HG02973 (cell line): ENCODE data around the gene ITGA2.

ENCODE experiments used
- ATAC-seq: cut with Tn5 transposase; IDR thresholded peaks from one replicate; pipeline ENCODE4 v1.9.1; 2021; ENCODE audit warnings: moderate library complexity; ENCODE audit not compliant: unreplicated experiment

Gene ITGA2

DNA sequence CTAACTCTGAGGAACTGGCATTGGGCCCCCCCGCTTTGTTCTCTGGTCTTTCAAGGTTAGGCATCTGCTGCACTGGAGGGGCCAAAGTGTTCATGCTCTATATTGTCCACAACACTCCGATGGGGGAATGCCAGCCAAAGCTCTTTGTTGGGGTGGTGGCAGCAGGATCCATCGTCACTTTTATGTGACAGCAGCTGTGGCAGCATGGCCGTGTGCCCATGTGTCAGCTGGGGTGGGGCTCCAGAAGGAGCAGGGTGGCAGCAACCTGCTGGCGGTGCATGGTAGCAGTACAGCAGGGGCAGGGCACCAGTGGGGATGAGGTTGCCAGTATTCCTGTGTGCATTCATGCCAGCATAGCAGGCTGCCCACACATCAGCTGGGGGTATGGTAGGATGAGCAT lies 28.2 kb downstream of the ITGA2 start:
- ATAC-seq: no peak

DNA sequence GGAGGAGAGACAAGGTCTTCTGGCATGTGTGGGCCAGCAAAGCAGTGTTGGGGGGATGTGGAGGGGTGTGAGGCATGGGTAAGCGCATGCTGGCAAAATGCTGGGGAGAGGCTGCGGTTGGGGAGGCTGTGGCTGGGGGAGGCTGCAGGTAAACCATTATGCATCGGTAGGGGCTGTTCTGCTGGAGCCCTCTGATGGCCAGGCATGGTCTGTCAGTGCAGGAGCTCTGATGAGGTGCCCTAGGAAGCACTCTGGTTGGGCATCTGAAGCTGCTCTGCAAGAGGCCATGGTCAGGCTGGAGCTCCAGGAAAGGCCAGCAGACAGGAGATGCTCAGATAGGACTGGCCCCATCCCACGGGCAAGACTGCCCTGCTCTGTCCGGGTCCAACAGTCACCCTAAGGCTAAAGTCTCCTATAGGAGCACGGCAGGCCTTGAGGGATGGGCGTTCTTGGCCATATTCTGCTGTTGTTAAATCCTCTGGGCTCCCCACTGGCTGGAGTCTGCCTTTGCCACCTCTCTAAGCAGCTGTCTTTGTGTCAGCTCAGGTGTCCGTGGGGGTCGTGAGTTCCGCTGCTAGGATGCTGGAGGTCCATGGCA lies 28.7 kb downstream of the ITGA2 start:
- no peak for ATAC-seq

DNA sequence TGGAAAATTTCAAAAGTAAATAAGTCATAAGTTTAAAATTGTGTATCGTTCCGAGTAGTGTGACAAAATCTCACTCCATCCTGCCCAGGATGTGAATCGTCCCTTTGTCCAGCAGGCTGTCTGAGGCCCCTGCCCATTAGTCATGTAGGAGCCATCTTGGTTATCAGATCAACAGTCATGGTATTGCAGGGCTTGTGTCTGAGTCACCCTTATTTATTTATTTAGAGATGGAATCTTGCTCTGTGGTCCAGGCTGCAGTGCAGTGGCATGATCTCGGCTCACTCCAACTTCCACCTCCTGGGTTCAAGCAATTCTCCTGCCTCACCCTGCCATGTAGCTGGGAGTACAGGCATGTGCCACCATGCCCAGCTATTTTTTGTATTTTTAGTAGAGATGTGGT lies 30.2 kb downstream of the ITGA2 start:
- no peak for ATAC-seq

DNA sequence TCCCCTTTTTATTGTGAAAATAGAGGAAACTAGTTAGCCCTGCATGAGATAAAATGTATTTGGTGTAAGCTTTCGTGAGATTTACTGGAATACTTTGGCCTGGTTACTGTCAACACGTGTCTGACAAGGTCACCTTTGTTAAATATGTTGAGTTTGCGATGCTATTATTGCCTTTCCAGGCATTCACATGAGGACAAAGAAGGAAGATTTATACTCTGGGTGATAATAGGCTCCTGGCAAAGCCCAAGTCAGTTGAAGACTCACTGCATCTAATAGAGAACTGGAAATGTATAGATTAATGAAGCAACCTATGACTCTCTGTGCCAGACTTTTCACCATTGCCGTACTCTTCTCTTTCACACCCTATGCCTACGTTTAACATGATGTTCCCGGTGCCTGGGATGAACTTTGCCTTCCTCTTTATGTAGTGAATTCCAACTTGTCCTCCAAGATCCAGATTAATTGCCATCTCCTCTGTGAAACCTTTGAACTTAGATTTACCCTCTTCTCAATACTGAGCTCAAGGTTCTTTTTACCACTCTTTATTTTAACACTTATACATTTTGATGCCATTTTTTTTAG lies 33.9 kb downstream of the ITGA2 start:
- ATAC-seq: no peak

DNA sequence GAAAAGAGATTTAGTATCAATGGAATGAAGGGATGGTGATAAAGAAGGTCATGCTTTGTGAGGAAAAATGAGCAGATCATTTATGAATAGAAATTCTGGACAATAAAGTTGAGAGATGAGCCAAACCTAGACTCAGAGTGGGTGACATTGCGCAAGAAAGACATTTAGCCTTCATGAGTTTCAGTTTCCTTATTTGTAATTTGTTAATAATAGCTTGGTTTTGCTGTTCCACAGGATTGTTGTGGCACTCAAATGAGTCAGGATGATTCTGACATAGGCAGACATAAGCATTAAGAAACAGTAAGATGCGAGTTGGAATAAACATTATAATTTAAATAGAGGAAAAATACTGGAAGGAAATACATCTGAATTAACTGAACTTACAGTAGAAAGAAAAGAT lies 34.8 kb downstream of the ITGA2 start:
- peak; percentile 96 for ATAC-seq

DNA sequence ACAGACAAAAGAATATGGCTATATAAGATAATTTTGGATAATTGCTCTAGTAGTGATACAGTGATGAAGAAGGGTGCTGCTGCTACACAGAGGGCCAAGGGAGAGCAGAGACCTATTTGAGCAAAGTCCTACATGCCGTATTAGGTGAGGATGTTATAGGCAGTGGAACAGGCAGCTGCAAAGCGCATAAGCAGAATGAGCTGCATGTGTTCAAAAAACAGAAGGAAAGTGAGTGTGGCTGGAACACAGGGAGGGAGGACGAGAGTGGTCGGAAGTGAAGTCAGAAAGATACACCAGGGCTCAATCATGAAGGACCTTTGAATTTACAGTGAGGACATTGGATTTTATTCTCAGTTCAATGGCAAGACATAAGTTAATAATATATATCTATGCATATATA lies 35.4 kb downstream of the ITGA2 start:
- ATAC-seq: no peak

DNA sequence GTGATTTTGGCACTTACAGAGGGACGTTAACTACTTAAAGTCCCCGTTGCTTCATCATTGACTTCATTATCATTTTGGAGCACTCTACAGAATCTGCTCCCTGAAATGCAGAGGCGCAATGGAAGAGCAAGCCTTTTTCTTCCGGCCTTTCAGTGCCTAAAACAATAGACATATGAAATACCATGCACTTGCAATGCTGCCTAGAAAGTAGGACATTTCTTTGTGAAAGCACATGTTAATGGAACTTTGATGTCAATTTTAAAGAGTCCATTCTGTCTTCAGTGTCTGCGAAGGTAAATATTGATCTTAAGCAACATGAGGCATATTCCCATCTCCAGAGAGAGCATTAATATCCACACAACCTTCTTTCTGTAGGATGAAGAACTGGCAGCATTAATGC lies 36.3 kb downstream of the ITGA2 start:
- no peak for ATAC-seq

DNA sequence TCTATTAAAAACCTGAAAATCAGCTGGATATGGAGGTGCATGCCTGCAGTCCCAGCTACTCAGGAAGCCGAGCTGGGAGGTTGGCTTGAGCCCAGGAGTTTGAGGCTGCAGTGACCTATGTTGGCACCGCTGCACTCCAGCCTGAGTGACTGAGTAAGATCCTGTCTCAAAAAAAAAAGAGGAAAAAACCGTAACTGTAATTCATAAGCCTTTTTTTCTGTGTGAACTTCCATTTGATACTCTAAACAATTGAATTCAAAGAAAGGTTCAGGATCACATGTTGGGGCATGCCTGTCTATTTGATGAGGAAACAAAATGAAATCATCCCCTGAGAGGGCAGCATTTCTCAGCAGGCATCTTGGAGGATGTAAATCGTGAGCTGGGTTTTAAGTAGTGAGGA lies 38.8 kb downstream of the ITGA2 start:
- no peak for ATAC-seq

DNA sequence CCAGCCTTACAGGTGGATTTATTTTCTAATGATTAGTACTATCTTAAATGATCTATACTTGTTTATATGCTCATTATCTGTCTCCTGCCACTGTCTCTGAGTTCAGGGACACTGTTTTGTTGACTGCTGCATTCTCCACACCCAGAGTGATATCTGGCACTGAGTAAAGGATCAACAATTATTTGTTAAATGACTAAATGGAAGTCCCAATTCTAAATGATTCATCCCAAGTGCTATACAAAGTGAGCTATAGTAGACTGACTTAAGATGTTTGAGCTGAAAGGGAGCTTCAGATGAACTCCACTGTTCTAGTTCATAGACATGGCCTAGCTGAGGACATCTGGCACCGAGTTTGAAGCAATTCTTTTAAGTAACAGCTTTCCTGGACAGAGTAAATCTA lies 40.5 kb downstream of the ITGA2 start:
- no peak for ATAC-seq

DNA sequence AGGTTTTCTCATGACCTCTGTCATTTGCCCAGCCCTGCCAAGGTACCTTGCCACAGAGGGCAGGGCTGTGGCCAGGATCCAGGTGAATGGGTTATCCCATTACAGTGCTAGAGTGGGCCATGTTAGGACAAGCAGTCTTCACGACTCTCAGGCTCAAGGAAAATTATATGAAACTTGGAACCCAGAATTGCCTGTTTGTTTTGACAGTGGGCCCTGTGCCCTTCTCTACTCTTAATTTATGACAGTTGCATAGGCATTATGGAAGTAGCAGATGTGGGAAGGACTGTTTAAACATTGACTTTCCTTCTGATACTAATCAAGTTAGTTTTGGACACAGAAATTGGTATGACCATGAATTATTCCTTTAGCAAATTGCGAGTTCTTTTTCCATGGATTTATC lies 41.7 kb downstream of the ITGA2 start:
- no peak for ATAC-seq

DNA sequence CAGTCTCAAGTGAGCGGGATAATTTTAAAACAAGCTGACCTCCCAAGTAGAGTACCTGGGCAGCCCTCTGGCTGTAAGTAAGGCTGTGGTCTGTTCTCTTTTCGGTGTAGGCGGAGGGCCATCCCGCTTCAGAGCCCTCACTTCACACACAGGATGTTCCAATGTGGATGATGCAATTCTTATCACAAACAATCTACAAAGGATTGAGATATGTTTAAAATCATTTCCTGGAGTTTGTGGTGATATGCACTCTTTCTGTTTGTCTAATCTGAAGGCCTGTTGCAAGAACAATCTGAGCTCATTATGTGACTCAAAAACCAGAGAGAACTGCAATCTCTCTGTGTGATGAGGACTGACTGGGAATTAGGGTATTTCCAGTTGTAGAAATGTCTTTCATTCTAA lies 42.5 kb downstream of the ITGA2 start:
- no peak for ATAC-seq

DNA sequence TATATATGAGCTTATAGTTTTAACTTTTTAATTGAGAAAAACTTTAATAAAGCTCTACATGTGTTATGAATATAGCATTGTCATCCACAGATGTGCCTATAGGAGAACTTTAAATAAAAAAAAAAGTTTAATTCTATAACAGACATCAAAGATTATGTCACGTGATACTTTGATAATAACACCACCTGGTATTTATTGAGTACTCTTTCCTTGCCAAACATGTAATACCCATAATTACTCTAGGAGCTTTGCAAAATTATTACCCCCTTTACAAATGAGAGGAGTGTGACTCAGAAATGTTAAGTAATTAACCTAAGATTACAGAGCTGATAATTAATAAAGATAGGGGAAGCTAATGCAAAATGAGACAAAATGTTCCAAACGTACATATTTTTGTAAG lies 43.0 kb downstream of the ITGA2 start:
- ATAC-seq: no peak

DNA sequence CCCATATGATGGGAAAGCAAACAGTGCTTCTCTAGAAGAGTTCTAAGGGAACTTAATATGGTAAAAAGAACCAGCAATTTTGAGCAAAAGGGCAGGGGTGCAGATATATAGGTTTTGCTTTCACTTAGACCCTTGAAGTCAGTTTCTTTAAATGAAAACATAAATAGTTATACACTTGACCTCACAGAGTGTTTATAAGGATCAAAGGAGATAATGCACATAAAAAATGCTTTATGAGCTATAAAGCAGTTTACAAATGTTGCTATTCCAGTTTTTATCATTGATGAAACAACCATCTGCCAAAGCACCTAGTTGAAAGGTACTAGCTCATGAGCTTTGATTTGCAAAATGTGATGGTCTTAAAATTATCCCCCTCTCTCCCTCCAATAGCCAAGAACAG lies 45.7 kb downstream of the ITGA2 start:
- no peak for ATAC-seq

DNA sequence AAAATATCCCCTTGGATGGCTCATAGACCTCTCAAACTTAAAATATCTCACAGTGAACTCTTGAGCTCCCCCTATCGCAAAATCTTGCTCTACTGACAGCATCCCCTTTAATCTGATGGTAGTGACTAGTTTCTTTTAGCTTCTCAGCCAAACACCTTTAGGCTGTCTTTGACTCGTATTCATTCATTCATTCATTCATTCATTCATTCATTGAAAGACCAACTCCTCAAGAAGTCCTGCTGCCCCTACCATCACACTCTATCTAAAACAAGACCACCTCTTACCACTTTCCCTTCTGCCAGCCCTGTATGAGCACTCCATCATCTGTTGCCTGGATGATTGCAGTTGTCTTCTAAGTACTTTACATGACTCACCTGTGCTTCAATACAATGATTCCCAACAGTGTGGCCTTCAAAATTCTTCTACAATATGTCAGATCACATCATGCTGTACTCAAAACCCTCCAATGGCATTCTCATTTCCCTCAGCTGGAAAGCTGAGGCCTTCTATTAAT lies 46.8 kb downstream of the ITGA2 start:
- no peak for ATAC-seq

DNA sequence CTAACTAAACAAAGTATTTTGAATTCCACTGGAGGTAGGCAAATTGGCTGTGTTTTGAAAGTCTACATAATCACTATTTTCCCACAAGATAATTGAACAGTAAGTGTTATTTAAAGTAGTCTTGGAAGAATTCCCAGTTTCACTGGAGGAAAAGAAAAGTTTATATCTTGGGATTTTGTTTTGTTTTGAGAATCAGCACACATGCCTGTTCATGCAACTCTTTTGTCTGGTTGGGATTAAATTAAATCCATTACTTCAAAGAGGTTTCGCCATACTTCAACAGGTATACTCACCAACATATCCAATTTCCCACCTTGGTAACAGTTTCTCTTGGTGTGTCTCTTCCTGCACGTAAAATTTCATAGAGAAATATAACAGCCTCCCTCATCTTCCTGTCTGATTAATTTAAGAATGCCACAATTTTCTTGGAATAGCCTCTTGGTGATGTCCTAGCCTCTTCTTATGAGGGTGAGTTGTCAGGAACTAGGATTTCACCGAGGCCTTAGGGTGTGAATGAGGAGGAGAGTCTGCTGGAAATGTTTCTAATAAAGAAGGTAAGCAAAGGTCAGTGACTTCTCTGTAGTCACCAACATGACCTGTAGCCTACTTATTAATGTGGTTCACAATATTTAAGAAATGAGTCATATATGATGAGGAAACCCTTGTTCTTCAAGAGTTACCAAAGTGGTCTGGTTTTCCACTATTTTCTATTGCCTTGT lies 48.1 kb downstream of the ITGA2 start:
- ATAC-seq: no peak

DNA sequence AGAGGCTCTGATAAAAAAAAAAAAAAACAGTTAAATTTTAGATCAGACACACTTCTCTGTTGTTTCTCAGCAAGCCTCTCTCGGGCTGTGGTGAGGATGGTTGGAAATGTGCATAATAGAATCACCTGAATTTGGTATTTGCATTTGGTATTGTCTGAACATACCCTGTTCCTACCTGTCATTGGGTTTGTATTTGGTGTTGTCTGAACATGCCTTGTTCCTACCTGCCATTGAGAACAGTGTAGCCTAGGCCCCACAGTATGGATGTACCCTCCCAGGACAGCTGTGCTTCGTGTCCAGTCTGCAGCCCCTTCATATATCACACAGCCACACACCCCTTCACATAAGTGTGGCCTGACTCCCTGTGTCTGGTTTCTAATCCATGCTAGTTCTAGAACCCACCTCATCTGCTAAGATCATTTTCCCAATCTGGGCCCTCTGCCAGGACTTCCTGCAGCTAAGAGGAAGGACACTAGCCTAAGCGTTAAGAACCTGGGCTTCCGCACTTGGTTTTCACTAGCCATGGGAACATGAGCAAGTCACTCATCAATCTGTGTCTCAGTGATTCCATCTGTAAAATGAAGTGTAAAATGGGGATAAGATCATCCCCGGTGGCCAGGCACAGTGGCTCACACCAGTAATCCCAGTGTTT lies 49.2 kb downstream of the ITGA2 start:
- ATAC-seq: no peak

DNA sequence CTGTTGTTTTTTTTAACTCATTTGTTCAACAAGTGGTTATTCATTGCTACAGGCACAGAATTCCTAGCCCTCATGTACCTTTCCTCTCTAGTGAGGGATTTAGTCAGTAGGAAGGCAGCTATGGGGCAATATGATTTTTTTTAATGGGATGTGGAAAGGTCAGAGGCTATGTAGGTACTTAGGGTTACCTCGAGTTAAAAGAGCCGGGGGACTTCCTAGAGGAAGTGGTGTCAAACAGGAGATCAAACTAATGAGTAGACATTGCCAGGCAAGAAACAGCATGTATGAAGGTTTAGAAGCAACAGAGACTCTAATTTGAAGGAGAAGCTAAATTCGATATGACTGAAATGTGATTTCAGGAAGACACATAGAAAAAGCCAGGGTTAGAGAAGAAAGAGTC lies 50.7 kb downstream of the ITGA2 start:
- no peak for ATAC-seq

DNA sequence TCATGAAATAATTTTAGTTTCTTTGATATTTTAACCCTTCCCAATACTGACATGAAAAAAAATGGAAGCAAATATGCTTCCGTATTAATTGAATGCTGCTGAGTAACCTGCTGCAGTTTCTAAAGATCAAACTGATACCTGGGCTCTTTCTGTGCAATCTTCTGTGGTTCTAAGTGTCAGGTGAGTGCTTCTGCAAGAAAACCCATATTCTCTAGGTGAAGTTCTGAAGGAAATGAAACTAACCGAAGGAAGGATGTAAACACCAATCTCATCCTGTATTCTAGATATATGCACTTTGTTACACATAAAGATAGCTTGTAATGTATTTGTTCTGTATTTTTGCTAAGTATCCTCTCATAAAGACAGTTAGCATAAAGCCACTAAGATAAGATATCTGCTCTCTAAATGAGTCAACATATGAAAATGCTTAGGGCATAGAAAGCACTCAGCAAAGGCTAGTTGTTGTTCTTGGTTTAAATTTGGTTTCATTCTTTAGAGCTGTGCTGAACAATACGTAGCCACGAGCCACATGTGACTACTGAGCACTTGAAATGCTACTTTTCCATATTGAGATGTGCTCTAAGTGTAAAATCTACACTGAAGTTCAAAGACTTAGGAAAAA lies 52.0 kb downstream of the ITGA2 start:
- ATAC-seq: peak; percentile 98

DNA sequence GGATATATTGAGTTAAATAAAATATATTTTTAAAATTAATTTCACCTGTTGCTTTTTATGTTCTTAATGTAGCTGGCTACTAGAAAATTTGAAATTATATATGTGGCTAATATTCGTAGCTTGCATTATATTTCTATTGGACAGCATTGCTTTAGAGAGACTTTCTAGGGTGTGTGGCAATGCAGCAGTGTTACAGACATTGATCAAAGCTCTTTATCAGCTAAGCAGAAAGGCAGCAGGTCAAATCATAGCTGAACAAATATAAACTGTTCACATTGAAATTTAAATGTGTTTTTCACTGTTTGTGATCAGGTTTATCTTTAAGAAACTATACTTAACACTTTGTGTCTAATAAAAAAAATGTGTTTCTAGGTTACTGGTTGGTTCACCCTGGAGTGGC lies 52.6 kb downstream of the ITGA2 start:
- ATAC-seq: no peak

DNA sequence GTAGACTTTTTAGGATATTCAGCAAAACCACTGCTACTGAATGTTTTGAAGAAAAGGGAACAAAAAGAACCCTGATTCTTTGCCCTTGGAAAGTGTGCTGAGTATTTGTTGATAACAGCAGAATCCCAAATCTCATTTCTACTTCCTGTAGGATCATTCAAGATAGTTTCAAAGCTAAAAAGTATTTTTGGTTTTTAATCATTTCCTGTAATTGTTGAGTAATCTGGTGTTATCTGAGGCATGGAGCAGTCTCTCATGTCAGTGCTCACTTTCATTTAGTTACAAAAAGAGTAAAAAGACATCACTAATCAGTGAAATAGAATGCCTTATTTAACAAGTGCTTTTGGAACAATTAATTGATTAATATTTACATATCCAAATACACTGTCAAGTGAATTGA lies 56.1 kb downstream of the ITGA2 start:
- ATAC-seq: no peak

DNA sequence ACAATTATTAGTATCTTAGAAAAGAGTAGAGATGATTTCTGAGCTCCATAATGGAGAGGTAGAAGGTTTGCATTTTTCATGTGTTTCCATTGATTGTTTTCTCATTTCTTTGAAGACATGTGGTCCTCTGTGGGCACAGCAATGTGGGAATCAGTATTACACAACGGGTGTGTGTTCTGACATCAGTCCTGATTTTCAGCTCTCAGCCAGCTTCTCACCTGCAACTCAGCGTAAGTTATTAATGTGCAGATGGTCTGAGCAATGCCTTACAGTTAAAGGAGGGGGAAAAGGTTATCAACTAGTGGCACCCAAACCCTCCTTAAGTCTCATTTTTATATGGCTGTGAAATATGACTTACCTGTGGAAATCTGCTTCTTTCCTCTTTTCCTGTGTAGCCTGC lies 59.1 kb downstream of the ITGA2 start:
- no peak for ATAC-seq

DNA sequence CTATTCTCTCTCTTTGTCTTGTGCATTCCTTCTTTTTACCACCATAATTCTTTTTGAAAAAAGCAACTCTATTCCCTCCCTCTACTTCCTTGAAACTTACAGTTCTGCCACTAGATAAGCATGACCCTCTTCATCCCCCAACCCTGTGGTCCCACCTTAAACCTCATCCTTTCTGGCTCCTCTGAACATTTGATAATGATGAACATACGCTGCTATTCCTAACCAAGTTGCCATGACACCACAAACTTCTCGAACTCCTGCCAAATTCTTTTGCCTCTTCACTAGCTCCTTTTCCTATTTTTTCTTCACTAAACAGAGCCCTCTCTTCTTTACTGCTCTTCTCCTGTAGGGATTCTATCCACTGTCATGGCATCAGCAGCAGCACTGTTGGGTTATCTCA lies 63.3 kb downstream of the ITGA2 start:
- ATAC-seq: no peak
